HG02885 (cell line): Measurements from ENCODE around the gene ZDHHC14.
"Not testable (repeated sequence)": the region's sequence is repeated elsewhere in the genome, so short reads cannot be mapped to it uniquely, and the experiment has no call there.

ENCODE experiments used
- ATAC-seq: cut with Tn5 transposase; IDR thresholded peaks from one replicate; pipeline ENCODE4 v1.9.1; 2021; ENCODE audit warnings: mild to moderate bottlenecking; ENCODE audit not compliant: unreplicated experiment, poor library complexity

The ZDHHC14 gene

DNA sequence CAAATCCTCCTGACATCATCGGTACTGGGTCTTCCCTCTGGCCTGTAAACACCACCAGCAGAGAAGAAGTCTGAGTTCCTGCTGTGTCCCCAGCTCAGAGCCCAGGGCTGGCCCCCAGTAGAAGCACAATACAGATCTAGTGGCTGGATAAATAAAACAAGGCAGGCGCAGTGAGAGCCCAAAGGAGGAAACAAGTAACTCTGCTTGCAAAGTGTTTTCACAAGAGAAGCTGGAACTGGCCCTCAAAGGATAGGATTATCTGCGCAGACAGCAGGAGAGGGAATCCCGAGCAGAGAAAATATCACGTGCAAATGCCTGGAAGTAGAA, 205.1 kb downstream of the ZDHHC14 start:
- no peak for ATAC-seq

DNA sequence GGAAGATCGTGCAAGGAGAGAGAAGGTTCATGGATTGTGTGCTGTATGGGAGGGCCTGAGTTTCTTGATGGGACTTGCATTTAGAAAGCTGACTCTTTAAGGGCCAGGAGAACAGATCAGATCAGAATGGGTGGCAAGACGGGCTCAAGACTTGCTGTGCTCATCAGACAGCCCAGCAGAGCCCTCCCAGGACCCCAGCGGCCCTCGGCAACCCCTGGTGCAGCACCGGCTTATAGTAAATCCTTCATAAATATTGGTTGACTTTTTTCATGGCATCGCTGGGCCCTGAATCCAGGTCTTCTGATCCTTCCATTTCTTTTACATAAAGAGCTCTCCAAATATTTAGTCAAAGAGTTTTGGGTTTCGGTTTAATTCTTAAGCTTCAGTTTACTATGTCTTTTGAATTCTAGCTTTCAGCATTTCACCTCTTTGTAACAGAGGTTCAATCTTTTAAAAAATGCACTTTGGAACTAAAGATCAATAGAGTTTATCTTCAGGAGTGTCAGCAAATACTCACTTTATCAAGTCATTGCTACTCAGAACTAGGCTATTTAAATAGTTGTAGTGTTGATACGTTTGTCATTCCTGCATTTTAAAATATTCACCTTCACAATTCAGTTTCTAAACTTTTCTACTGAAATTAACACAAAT, 205.6 kb downstream of the ZDHHC14 start:
- ATAC-seq = no peak

DNA sequence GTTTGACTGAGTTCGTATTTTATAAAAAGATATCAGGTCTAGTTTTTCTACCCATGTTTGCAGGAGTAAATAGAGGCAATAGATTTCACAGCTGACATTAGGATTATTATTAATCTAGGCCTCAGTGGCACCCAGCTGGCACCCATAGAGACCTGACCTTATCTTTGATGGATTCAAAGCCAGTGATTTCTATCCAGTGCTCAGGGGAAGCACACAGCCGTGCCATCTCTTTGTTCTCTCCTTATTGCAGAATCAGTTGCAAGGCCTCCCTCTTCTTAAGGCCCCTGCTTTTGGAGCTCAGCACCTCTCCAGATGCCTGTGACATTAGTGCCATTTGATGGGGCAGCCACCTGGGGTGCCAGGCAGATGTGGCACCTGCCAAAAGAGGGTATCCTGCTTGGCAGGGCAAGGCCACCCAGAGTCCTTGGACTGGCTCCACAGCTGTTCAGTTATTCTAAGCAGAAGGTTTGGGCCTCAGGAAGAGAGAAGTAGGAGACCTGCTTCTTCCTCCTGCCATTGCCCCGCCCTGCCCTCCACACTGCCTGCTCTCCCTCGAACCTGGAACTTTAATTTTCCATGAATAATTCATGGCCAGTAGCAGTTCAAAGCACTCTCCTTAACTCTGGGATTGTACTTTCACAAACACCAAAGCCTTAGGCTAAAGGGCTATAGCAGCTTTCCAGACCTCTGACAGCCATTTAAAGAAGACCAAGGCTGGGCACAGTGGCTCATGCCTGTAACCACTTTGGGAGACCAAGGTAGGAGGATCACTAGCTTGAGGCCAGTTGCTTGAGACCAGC, 206.3 kb downstream of the ZDHHC14 start:
- no peak for ATAC-seq

DNA sequence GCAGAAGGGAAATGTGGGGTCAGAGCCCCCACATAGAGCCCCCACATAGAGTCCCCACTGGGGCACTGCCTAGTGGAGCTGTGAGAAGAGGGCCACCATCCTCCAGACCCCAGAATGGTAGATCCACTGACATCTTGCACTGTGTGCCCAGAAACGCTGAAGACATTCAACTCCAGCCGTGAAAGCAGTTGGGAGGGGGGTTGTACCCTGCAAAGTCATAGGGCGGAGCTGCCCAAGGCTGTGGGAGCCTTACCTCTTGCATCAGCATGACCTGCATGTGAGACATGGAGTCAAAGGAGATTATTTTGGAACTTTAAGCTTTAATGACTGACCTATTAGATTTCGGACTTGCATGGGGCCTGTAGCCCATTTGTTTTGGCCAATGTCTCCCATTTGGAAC, 209.7 kb downstream of the ZDHHC14 start:
- not testable (repeated sequence) for ATAC-seq

DNA sequence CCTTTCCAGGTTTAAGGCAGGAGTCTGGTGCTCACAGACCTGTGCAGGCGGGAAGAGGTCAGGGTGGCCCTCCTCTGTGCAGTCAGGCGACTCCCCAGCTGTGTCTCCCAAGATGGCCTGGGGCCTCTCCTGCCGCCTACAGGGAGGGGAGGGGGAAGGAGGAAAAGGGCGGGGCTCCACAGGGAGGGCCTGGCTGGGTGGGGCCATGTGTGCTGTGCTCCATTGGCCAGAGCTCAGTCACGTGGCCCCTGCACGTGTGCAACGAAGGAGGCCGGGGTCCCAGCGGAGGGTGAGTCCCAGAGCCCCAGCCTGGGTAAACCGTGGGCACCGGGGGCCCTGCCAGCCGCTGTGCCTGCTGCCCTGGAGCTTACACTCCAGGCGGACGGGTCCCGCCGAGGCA, 211.6 kb downstream of the ZDHHC14 start:
- no peak for ATAC-seq

DNA sequence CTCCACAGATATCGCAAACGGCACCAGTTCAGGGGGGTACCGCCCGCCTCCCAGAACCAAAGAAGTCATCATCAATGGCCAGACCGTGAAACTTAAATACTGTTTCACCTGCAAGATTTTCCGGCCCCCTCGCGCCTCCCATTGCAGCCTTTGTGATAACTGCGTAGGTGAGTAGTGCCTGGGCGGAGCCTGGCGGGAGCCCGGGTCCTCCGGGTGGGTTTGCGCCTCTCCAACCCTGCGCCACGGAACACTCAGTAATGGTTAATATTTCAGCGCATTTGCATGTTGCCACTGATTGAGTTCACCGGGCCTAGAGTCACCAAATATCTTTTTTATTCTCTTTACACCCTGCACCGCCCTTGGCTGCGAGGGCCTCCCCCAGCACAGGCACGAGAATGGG, 212.0 kb downstream of the ZDHHC14 start:
- ATAC-seq = no peak

DNA sequence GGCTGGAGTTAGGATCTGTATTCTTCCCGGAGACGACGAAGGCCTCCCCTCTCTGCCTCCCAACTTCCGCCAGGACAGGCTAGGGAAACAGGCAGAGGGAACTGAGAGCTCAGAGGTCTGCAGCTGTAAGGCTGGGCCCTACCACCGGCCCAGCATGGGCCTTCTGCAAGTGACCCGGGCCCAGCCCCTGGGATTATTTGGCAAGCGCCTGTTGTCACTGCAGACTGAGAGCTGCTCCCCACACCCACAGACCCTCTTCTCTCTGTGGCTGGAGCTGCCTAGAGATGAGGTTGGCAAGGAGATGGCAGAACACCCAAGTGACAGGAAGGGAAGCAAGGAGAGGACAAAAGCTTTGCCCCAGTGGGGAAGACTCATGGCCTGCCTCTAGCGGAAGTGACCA, 212.6 kb downstream of the ZDHHC14 start:
- no peak for ATAC-seq

DNA sequence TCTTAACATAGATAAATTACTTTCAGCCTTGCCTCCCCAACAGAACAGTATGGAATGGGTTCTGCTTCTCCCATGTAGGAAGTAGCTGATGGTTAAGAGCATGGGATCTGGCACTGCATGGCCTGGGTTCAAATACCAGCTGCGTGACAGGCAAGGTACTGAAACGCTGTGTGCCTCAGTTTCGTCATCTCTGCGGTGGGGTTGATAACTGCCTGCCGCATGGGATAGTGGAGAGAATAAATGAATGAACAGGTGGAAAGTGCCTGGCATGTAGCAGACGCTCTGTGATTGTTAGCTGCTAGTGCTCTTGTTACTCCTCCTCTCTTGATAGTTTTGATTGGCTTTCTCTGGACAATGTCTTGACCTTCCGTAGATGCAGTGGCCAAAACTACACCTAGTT, 213.3 kb downstream of the ZDHHC14 start:
- ATAC-seq = no peak

DNA sequence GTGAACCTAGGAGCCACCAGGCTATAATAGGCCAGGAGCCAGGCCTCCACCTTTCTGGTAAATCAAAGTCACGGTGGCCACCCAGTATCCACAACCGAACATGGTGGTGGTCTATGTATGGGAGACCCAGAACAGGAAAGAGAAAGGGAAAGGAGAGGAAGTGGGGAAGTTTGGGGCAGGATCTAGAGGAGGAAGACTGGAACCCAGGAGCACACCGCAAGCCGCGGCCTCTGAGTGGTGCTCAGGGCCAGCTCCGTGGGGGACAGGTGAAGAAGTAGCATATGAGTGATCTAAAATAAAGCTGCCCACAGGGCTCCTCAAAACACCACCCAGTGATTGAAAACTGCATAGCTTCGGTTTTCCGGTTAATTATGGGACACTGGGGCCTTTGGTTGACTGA, 214.8 kb downstream of the ZDHHC14 start:
- no peak for ATAC-seq

DNA sequence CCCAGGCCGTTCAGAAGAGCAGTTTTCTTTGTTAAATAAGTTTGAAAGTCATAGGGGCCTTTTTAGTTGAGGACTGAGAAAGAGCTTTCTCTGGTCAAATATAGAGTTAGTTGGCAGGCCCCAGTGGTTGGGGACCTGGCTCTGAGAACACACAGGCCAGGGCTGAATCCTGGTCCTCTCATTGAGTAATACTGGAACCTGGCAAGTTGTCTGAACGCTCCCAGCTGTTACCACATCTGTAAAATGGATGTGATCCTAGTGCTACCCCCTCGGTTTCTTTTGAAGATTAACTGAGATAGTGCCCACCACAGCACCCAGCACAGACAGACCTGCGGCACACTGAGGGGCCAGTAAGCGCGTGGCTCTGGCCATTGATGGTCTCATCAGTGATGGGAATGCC, 215.5 kb downstream of the ZDHHC14 start:
- ATAC-seq = no peak

DNA sequence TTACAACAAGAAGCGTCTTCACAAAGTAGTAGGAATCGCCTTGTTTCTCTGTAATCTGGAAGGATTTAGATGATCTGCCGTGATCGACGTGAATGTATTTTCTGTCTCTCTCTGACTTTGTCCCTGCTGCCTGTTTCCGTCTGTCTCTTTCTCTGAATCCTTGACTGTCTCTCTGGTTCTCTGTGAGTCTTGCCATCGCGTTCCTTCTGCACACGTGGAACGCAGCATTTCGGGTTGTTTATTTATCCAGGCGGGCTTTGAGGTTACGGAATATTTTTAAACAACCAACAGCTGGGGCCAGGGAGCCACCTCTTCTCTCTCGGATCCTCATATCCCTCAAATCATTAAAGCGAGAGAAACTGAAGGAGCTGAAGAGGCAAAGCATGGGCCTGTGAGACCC, 215.9 kb downstream of the ZDHHC14 start:
- ATAC-seq = no peak

DNA sequence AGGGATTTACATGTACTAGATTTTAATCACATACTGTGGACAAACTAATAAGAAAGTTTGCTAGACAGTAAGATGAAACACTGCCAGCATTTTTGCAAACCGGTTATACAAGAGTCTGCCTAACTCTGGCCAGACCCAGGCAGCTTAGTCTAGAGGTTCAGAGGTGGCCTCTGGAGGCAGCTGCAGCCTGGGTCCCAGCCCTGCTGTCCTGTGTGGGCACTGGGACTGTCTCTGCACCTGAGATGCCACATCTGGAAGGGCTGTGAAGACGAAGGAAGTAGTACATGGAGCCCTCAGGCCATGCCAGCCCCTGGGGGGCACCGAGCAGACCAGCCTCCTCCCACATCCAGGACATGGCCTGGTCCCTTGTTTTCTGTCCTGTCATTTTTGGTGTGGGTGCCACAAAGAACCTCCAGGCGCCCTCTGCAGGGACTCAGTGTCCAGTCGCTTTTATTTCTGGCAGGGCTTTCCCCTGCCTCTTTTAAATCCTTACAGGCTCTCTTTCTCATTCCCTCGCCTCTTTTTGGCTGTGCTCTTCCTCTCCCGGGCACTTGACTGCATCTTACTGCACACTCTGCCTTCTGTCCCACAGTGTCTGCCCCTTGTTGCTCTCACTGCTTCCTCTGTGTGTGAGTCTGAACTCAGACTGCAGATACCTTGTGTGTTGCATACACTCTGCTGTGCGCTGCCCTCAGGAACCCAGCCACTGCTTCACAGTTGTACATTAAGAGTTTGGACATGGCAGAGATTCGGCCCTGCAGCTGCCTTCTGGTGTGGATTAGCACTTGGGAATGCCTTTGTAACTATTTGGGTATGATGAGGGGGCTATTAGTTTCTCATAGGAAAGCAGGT, 216.7 kb downstream of the ZDHHC14 start:
- ATAC-seq = no peak

DNA sequence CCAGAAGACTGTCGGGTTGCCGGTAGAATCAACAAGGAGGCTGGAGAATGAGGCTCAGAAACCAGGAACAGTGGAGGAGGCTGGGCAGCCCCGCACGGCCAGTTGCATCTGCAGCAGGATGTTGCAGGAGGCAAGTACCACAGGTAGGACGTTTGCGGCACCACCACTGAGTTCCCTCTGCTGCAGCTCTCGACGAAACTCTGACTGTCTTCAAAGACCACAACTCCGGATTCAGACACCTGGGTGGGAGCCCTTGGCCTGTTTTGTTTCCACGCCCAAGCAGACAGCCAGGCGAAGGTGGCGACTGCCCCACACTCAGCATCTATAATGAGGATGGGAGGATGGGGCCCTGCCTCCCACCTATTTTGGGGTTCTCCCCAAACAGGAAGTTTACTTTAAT, 218.2 kb downstream of the ZDHHC14 start:
- ATAC-seq = no peak

DNA sequence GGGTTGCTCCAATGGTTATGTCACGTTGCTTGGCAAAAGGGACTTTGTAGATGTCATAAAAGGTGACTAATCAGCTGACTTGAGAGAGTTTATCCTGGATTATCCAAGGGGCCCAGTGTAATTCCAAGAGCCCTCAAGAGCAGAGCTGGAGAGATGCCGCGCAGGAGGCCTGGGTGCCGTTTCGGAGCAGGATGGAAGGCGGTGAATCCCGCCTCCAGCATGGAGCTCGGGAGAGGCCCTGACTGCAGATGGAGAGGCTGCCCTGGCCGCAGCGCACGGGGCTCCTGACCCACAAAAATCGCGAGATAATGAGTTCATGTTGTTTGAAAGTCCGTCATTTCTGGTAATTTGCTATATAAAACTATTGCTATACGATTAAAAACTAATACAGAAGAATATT, 219.8 kb downstream of the ZDHHC14 start:
- ATAC-seq = no peak

DNA sequence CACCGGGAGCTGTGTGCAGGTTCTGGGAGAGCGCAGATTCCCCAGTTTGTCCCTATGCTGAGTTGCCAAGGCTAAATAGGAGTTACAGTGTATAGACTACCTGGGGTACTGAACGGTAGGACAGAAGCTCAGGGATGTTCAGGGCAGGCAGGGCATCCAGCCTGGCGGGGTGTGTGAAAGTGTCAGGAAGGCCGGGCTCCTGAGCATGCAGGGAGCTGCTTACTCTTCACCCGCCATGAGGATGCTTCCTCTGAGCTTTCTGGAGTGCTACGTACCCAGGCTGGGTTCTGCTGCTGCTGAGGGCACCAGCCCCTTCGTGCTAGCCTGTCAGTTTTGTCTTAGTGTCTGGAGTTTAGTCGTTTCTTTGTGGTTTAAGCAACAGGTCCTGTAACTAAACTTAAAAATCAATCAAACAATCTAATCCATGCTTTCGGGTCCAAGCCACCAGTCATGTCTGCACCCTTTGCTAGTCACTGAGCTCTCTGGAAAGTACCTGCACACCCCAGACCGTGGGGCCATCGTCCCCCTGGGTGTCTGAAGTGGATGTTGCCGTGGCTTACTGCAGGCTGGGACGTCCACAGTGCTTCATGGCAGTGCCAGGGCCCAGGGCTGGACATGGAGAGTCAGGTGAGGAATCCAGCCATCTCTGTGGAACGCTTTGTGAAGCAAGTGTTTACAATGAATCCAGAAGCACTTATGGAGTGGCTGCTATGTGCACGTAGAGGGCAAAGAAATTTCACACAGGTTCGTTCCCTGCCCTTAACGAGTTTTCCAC, 221.7 kb downstream of the ZDHHC14 start:
- no peak for ATAC-seq

DNA sequence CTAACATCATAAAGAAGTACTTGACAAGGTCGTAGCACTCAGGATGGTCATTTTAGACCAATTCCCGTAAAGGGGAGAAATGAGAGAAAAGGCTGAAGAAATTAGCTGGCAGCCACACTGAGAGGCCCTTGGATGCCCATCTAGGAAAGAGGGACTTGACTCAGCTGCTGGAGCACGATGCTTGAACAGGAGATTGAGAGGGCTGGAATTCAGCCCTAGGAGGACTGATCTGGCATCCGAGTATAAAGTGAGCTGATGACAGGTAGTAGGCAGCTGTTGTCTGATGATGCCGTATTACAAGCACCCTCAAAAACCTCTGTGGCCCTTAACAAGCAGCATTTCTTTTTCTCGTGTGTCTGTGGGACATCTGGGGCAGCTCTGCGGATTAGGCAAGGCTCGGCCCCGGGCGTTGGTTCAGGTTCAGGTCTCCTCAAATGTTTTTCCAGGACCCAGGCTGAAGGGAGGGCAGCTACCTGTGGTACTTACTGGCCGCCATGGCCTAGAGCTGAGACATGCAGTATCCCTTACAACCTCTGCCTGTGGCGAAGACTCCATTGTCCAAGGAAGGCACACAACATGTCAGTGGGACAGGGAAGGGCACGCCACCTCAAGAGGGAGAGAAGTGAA, 222.4 kb downstream of the ZDHHC14 start:
- ATAC-seq = no peak

DNA sequence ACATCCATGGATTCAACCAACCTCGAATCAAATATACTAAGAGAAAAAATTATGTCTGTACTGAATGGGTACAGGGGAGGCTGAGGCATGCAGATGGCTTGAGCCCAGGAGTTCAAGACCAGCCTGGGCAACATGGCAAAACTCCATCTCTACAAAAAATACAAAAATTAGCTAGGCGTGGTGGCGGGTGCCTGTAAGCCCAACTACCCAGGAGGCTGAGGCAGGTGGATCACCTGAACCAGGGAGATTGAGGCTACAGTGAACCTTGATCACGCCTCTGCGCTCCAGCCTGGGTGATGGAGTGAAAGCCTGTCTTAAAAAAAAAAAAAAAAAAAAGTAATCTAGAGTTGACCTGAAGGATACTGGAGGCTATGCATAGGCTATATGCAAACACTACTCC, 223.0 kb downstream of the ZDHHC14 start:
- ATAC-seq = no peak

DNA sequence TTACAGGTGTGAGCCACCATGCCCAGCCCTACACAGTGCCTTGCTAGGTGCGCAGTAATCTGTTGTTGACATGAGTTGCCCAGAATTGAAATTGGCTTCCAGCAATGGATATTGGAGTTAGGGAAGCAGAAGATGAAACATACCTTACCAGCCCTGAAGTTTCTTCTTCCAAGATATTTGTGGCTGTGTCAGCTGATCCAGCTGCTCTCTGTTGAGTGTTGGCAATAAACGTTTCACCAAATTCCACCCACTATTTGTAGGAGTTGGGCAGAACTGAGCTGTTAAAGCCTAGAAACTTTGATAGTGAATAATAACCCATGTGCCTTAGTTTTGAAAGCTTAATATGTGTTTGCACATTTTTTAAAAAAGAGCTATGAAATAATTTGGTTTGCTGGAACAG, 223.8 kb downstream of the ZDHHC14 start:
- ATAC-seq = no peak

DNA sequence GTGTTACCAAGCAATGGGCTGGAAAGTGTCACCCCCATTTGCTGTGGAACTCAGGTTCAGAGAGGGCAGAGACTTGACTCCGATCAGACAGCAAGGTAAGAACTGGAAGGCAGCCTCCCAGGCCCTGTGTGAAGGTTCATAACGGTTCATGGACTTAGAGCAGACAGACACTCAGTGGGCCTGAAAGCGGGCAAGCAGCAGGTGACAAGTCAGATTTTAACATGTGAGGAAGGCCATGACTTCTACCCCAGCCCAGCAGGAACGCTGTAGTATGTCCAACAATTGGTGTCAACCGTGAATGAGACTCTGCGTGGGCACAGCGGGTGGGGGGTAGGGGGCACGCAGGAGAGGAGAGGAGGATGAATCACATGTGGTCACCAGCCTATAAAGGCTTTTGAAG, 224.5 kb downstream of the ZDHHC14 start:
- no peak for ATAC-seq

DNA sequence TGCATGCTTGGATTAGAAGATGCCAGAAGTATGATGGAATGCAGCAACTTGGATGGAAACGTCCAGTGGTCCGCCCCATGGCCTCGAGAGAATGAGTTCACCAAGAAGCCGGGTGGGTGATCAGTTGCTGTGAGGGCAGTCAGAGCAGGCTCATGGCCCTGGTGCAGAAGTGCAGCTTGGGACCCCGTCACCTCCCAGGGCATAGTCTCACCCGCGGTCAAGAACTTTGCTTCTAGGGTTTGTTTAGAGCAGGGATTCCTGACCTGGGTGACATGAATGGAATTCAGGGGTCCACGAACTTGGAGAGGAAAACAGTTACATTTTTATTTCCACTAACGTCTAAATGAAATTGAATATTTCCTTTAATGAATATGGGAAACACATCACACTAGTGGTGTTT, 225.5 kb downstream of the ZDHHC14 start:
- ATAC-seq = no peak
